Measurements from ENCODE around the gene LYPD6B.

- TF ChIP-seq EZH2 (IDR thresholded peaks at IDR 0.05; ENCODE audit: borderline replicate concordance, low read depth, low read length, poor library complexity, severe bottlenecking) (no peak), CTCF (conservative IDR thresholded peaks at IDR 0.05; ENCODE audit: low read depth, low read length) (no peak)
These were observed 62.5 kb downstream of the LYPD6B start for GRCh38 chr2:149100739-149101699.

All from A673 (cell line).